SK-N-SH (cell line): ENCODE measurements around the gene ELMO3. TPM values are rescaled to one million over a fixed set of nuclear protein-coding genes. Genes with fewer than 3 reads are reported as not detected.

Experiments
- CTCF ChIA-PET: fragments of 300-600, 350-600 bp; formaldehyde crosslinking; extraction: SDS; loops from one replicate; lab custom pipeline; 2021; lab: Yijun Ruan, JAX
- POLR2A ChIA-PET: fragments of 350-600 bp; sonication (Branson Sonifier 250); formaldehyde crosslinking; extraction: SDS; loops from one replicate; lab custom pipeline; 2020; ENCODE audit warnings: antibody characterized with exemption, inconsistent platforms; lab: Yijun Ruan, JAX
- DNase-seq: peaks from one replicate; pipeline ENCODE4 v3.0.0; 2012
- H2AFZ ChIP-seq: fragments of 200-600 bp; sonication (generic); 2 replicates; pipeline ENCODE4 v1.8.1; 2016; ENCODE audit warnings: antibody characterized with exemption, mild to moderate bottlenecking, low read depth
- H3F3A ChIP-seq: fragments of 200-600 bp; sonication (generic); replicated peaks from 2 replicates; pipeline ENCODE3; 2016; ENCODE audit warnings: antibody characterized with exemption, mild to moderate bottlenecking; ENCODE audit not compliant: insufficient read depth
- H3K27ac ChIP-seq, 2 experiments: fragments of 200-500 bp in 1 of 2; fragments of 200-600 bp in 1 of 2; sonication (Bioruptor generic) in 1 of 2; sonication (generic), shearing (Covaris generic) in 1 of 2; 2 replicates each; pipeline versions ENCODE4 v1.5.1 to v1.6.1; 2014 to 2016; ENCODE audit warnings: low read depth in 2 of 2, inconsistent platforms in 1 of 2, low read length in 1 of 2, mild to moderate bottlenecking in 1 of 2, mixed read lengths in 1 of 2
- H3K27me3 ChIP-seq: fragments of 200-600 bp; sonication (generic), shearing (Covaris generic); 2 replicates; pipeline ENCODE4 v1.6.1; 2016; ENCODE audit warnings: mixed run types; ENCODE audit not compliant: insufficient read depth
- H3K36me3 ChIP-seq, 2 experiments: fragments of 200-500 bp in 1 of 2; fragments of 200-600 bp in 1 of 2; sonication (Bioruptor generic) in 1 of 2; sonication (generic) in 1 of 2; replicated peaks in 1 of 2; 2 replicates each; pipeline versions ENCODE3 to v1.5.1; 2014 to 2016; ENCODE audit warnings: low read length in 1 of 2, mild to moderate bottlenecking in 1 of 2; ENCODE audit not compliant: insufficient read depth in 2 of 2, control insufficient read depth in 1 of 2
- H3K4me1 ChIP-seq, 2 experiments: fragments of 200-500 bp in 1 of 2; fragments of 200-600 bp in 1 of 2; sonication (Bioruptor generic) in 1 of 2; sonication (generic), shearing (Covaris generic) in 1 of 2; 2 replicates each; pipeline versions ENCODE4 v1.5.1 to v1.6.1; 2014 to 2016; ENCODE audit warnings: low read depth in 1 of 2, low read length in 1 of 2, mixed run types in 1 of 2; ENCODE audit not compliant: insufficient read depth in 2 of 2, control insufficient read depth in 1 of 2
- H3K4me2 ChIP-seq: fragments of 200-600 bp; sonication (generic), shearing (Covaris generic); 2 replicates; pipeline ENCODE4 v1.6.1; 2017; ENCODE audit warnings: mixed run types
- H3K4me3 ChIP-seq, 2 experiments: fragments of 200-500 bp in 1 of 2; fragments of 200-600 bp in 1 of 2; sonication (Bioruptor generic) in 1 of 2; sonication (generic), shearing (Covaris generic) in 1 of 2; 2 replicates each; pipeline versions ENCODE4 v1.5.1 to v1.8.1; 2014 to 2016; ENCODE audit warnings: low read depth in 2 of 2, inconsistent platforms in 1 of 2, low read length in 1 of 2, mild to moderate bottlenecking in 1 of 2, mixed read lengths in 1 of 2, moderate library complexity in 1 of 2
- H3K79me2 ChIP-seq: fragments of 200-600 bp; sonication (generic); 2 replicates; pipeline ENCODE4 v1.8.1; 2017; ENCODE audit warnings: mild to moderate bottlenecking; ENCODE audit not compliant: insufficient read depth
- H3K9ac ChIP-seq: fragments of 200-600 bp; sonication (generic); 2 replicates; pipeline ENCODE4 v1.6.1; 2017; ENCODE audit warnings: mixed run types
- H3K9me2 ChIP-seq: fragments of 200-600 bp; sonication (generic); 2 replicates; pipeline ENCODE4 v1.6.1; 2017; ENCODE audit warnings: mixed run types
- H3K9me3 ChIP-seq: fragments of 200-600 bp; sonication (generic); 2 replicates; pipeline ENCODE4 v1.6.1; 2017; ENCODE audit warnings: mixed run types, mild to moderate bottlenecking, moderate library complexity
- H4K20me1 ChIP-seq: fragments of 200-600 bp; sonication (generic); 2 replicates; pipeline ENCODE4 v1.6.1; 2017; ENCODE audit warnings: mild to moderate bottlenecking, mixed run types; ENCODE audit not compliant: insufficient read depth
- CTCF ChIP-seq: fragments of 200-600 bp; sonication (generic); IDR thresholded peaks from 2 replicates; pipeline ENCODE4 v1.6.1; 2017; ENCODE audit warnings: antibody characterized with exemption, mild to moderate bottlenecking, moderate library complexity
- ELF1 ChIP-seq: IDR thresholded peaks from 2 replicates; pipeline ENCODE4 v1.4.0; 2012
- EP300 ChIP-seq, 2 experiments: IDR thresholded peaks; 2 replicates each; pipeline versions ENCODE4 v1.4.0 to v1.6.1; 2012; ENCODE audit warnings: borderline replicate concordance in 1 of 2, low read depth in 1 of 2, low read length in 1 of 2
- MEF2A ChIP-seq: IDR thresholded peaks from 2 replicates; pipeline ENCODE4 v1.4.0; 2012; ENCODE audit warnings: low read depth, borderline replicate concordance
- MXI1 ChIP-seq: IDR thresholded peaks from 2 replicates; pipeline ENCODE4 v1.6.1; 2012; ENCODE audit warnings: mild to moderate bottlenecking, low read depth, low read length, improper control_type of control experiment
- NRF1 ChIP-seq: IDR thresholded peaks from 2 replicates; pipeline ENCODE4 v1.6.1; 2012; ENCODE audit warnings: low read depth, mild to moderate bottlenecking, low read length
- RCOR1 ChIP-seq: fragments of 150-350 bp; IDR thresholded peaks from 2 replicates; pipeline ENCODE4 v1.6.1; 2017; ENCODE audit warnings: antibody characterized with exemption, low read length
- RXRA ChIP-seq: IDR thresholded peaks from 2 replicates; pipeline ENCODE4 v1.4.0; 2012; ENCODE audit warnings: low read depth, mild to moderate bottlenecking, borderline replicate concordance
- TCF12 ChIP-seq: IDR thresholded peaks from 2 replicates; pipeline ENCODE4 v1.4.0; 2012
- TEAD4 ChIP-seq: IDR thresholded peaks from 2 replicates; pipeline ENCODE4 v1.4.0; 2012; ENCODE audit warnings: mild to moderate bottlenecking, borderline replicate concordance; ENCODE audit not compliant: insufficient read depth
- WGBS: methylation state at CpG from one replicate; pipeline ENCODE4 v1.1.6; 2017; ENCODE audit warnings: low lambda C conversion rate; 5-methylcytosine and 5-hydroxymethylcytosine counted together
- polyA plus RNA-seq, 3 experiments: library from polyadenylated mRNA; depleted of rRNA; stranded (reverse); fragments of >200 nt; gene quantifications; 2 replicates each; pipeline ENCODE4 v1.2.3, GENCODE V29; 2012
- TF ChIP-seq, protein P1 (sequence below): fragments of 150-350 bp; IDR thresholded peaks from 2 replicates; pipeline ENCODE4 v1.6.1; 2017; ENCODE audit warnings: antibody characterized with exemption, low read length, low read depth, borderline replicate concordance
- TF ChIP-seq, protein P2 (sequence below): IDR thresholded peaks from 2 replicates; pipeline ENCODE4 v1.4.0; 2012; ENCODE audit warnings: low read depth, borderline replicate concordance
- TF ChIP-seq, protein P3 (sequence below): IDR thresholded peaks from 2 replicates; pipeline ENCODE4 v1.6.1; 2012; ENCODE audit warnings: mild to moderate bottlenecking, low read depth, low read length, moderate library complexity
- TF ChIP-seq, protein P4 (sequence below): IDR thresholded peaks from 2 replicates; pipeline ENCODE4; 2012
- TF ChIP-seq, protein P5 (sequence below): IDR thresholded peaks from 2 replicates; pipeline ENCODE4 v1.4.0; 2012; ENCODE audit warnings: low read depth

The ELMO3 gene
- polyA plus RNA-seq, 1 of the 3 experiments (the other 2 are of a cell fraction), result 2.3 TPM

GRCh38 chr16:67230809-67231660, 32.1 kb downstream of the ELMO3 start:
- H3K9ac ChIP-seq, result no peak overlapping the region
- peaks cover 0 to 15% of the 10 kb centered on the region in 2 experiments; a peak in 2 of 4 replicates for H3K4me1 ChIP-seq
- peaks cover 30% of the 10 kb centered on the region for H3F3A ChIP-seq
- no peaks in the 10 kb centered on the region for H4K20me1 ChIP-seq
- H3K9me3 ChIP-seq, result no peaks in the 10 kb centered on the region
- no peaks in the 10 kb centered on the region for H3K27me3 ChIP-seq
- H3K4me3 ChIP-seq, result no peak overlapping the region
- H2AFZ ChIP-seq, result no peak overlapping the region
- ChIA-PET CTCF (interaction anchor here (0.9 to 2.1 kb wide), 3 partner anchors 15 to 250 kb away, joined by 3 to 7 read pairs (median 3); no protein-coding TSS in a partner anchor), POLR2A (no interaction called here)
- H3K9me2 ChIP-seq, result no peaks in the 10 kb centered on the region
- H3K27ac ChIP-seq, result no peak overlapping the region
- no peak overlapping the region for H3K4me2 ChIP-seq
- TF ChIP-seq MEF2A (no peak), ELF1 (no peak), RXRA (no peak), MXI1 (no peak), EP300 (IDR thresholded peaks at IDR 0.05; ENCODE audit: borderline replicate concordance in 1 of 2, low read depth in 1 of 2, low read length in 1 of 2) (no peak), RCOR1 (no peak), TEAD4 (no peak), TCF12 (no peak), NRF1 (no peak), CTCF (no peak)
- TF ChIP-seq, protein P1, sequence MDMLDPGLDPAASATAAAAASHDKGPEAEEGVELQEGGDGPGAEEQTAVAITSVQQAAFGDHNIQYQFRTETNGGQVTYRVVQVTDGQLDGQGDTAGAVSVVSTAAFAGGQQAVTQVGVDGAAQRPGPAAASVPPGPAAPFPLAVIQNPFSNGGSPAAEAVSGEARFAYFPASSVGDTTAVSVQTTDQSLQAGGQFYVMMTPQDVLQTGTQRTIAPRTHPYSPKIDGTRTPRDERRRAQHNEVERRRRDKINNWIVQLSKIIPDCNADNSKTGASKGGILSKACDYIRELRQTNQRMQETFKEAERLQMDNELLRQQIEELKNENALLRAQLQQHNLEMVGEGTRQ, result no peak
- TF ChIP-seq, protein P2, sequence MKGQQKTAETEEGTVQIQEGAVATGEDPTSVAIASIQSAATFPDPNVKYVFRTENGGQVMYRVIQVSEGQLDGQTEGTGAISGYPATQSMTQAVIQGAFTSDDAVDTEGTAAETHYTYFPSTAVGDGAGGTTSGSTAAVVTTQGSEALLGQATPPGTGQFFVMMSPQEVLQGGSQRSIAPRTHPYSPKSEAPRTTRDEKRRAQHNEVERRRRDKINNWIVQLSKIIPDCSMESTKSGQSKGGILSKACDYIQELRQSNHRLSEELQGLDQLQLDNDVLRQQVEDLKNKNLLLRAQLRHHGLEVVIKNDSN, result no peak
- TF ChIP-seq, protein P3, sequence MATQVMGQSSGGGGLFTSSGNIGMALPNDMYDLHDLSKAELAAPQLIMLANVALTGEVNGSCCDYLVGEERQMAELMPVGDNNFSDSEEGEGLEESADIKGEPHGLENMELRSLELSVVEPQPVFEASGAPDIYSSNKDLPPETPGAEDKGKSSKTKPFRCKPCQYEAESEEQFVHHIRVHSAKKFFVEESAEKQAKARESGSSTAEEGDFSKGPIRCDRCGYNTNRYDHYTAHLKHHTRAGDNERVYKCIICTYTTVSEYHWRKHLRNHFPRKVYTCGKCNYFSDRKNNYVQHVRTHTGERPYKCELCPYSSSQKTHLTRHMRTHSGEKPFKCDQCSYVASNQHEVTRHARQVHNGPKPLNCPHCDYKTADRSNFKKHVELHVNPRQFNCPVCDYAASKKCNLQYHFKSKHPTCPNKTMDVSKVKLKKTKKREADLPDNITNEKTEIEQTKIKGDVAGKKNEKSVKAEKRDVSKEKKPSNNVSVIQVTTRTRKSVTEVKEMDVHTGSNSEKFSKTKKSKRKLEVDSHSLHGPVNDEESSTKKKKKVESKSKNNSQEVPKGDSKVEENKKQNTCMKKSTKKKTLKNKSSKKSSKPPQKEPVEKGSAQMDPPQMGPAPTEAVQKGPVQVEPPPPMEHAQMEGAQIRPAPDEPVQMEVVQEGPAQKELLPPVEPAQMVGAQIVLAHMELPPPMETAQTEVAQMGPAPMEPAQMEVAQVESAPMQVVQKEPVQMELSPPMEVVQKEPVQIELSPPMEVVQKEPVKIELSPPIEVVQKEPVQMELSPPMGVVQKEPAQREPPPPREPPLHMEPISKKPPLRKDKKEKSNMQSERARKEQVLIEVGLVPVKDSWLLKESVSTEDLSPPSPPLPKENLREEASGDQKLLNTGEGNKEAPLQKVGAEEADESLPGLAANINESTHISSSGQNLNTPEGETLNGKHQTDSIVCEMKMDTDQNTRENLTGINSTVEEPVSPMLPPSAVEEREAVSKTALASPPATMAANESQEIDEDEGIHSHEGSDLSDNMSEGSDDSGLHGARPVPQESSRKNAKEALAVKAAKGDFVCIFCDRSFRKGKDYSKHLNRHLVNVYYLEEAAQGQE, result no peak
- TF ChIP-seq, protein P4, sequence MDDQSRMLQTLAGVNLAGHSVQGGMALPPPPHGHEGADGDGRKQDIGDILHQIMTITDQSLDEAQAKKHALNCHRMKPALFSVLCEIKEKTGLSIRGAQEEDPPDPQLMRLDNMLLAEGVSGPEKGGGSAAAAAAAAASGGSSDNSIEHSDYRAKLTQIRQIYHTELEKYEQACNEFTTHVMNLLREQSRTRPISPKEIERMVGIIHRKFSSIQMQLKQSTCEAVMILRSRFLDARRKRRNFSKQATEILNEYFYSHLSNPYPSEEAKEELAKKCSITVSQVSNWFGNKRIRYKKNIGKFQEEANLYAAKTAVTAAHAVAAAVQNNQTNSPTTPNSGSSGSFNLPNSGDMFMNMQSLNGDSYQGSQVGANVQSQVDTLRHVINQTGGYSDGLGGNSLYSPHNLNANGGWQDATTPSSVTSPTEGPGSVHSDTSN, result no peak
- TF ChIP-seq, protein P5, sequence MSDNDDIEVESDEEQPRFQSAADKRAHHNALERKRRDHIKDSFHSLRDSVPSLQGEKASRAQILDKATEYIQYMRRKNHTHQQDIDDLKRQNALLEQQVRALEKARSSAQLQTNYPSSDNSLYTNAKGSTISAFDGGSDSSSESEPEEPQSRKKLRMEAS, result no peak
- peaks cover 42 to 59% of the 10 kb centered on the region in 2 experiments for H3K36me3 ChIP-seq
- H3K79me2 ChIP-seq, result peaks cover 32% of the 10 kb centered on the region
- 93% methylated on average over 3 of the region's 12 CpGs for WGBS
- no peak for DNase-seq
